Activated naive CD8-positive, alpha-beta T cell treated with anti-CD3 and anti-CD28 coated beads, Interleukin-2, amount 50 U/mL, for 24 hours (primary cell): ENCODE results near the gene FAT1.

Source experiments
- ATAC-seq: fragments of 150-1000 bp; cut with Tn5 transposase; one replicate; pipeline ENCODE4 v1.10.0; 2021
- DNase-seq: peaks from one replicate; pipeline ENCODE4 v3.0.0; 2021
- H3K27ac Mint-ChIP-seq: one replicate; pipeline ENCODE4 v1.8.0; 2021; ENCODE audit warnings: mild to moderate bottlenecking, mixed read lengths
- H3K27me3 Mint-ChIP-seq: one replicate; pipeline ENCODE4 v1.8.0; 2021; ENCODE audit warnings: mixed read lengths
- H3K36me3 Mint-ChIP-seq: one replicate; pipeline ENCODE4 v1.8.0; 2021; ENCODE audit warnings: low read depth, mixed read lengths
- H3K4me1 Mint-ChIP-seq: one replicate; pipeline ENCODE4 v1.8.0; 2021; ENCODE audit warnings: mixed read lengths
- H3K4me3 Mint-ChIP-seq: one replicate; pipeline ENCODE4 v1.8.0; 2021; ENCODE audit warnings: mild to moderate bottlenecking, moderate library complexity, mixed read lengths
- H3K9me3 Mint-ChIP-seq: one replicate; pipeline ENCODE4 v1.8.0; 2021; ENCODE audit warnings: mixed read lengths

The FAT1 gene

GRCh38 chr4:186701788-186702187 is 21.9 kb downstream of the FAT1 start:
- Mint-ChIP-seq H3K36me3 (no peaks in the 10 kb centered on the region), H3K27ac (no peak overlapping the region), H3K4me3 (no peak overlapping the region)

GRCh38 chr4:186701273-186701672 is 22.4 kb downstream of the FAT1 start:
- peaks cover 9% of the 10 kb centered on the region for H3K9me3 Mint-ChIP-seq

More at GRCh38 chr4:186701788-186702187, 21.9 kb downstream of the FAT1 start:
- peaks cover 9% of the 10 kb centered on the region for H3K9me3 Mint-ChIP-seq
- H3K4me1 Mint-ChIP-seq: no peaks in the 10 kb centered on the region
- ATAC-seq (no peak), DNase-seq (no peak)
- no peaks in the 10 kb centered on the region for H3K27me3 Mint-ChIP-seq

GRCh38 chr4:186700746-186701145 is 22.9 kb downstream of the FAT1 start:
- no peaks in the 10 kb centered on the region for H3K36me3 Mint-ChIP-seq
- H3K27me3 Mint-ChIP-seq: no peaks in the 10 kb centered on the region
- ATAC-seq (no peak), DNase-seq (no peak)
- no peaks in the 10 kb centered on the region for H3K4me1 Mint-ChIP-seq
- peaks cover 9% of the 10 kb centered on the region for H3K9me3 Mint-ChIP-seq
- H3K4me3 Mint-ChIP-seq: no peak overlapping the region
- no peak overlapping the region for H3K27ac Mint-ChIP-seq

More at GRCh38 chr4:186701273-186701672, 22.4 kb downstream of the FAT1 start:
- Mint-ChIP-seq H3K36me3 (no peaks in the 10 kb centered on the region), H3K4me3 (no peak overlapping the region), H3K27me3 (no peaks in the 10 kb centered on the region), H3K27ac (no peak overlapping the region), H3K4me1 (no peaks in the 10 kb centered on the region)
- no peak for ATAC-seq
- DNase-seq: no peak

GRCh38 chr4:186699881-186700397 is 23.7 kb downstream of the FAT1 start:
- ATAC-seq (no peak), DNase-seq (no peak)
- H3K4me1 Mint-ChIP-seq: no peaks in the 10 kb centered on the region

GRCh38 chr4:186699298-186699697 is 24.4 kb downstream of the FAT1 start:
- DNase-seq: no peak
- no peak for ATAC-seq
- H3K9me3 Mint-ChIP-seq: peaks cover 9% of the 10 kb centered on the region
- no peak overlapping the region for H3K4me3 Mint-ChIP-seq
- H3K4me1 Mint-ChIP-seq: no peaks in the 10 kb centered on the region
- no peaks in the 10 kb centered on the region for H3K36me3 Mint-ChIP-seq
- H3K27me3 Mint-ChIP-seq: no peaks in the 10 kb centered on the region
- H3K27ac Mint-ChIP-seq: no peak overlapping the region

More at GRCh38 chr4:186699881-186700397, 23.7 kb downstream of the FAT1 start:
- Mint-ChIP-seq H3K36me3 (no peaks in the 10 kb centered on the region), H3K27ac (no peak overlapping the region), H3K9me3 (peaks cover 9% of the 10 kb centered on the region), H3K27me3 (no peaks in the 10 kb centered on the region), H3K4me3 (no peak overlapping the region)

- no peak overlapping the region for H3K27ac Mint-ChIP-seq
- no peaks in the 10 kb centered on the region for H3K4me1 Mint-ChIP-seq
- no peaks in the 10 kb centered on the region for H3K36me3 Mint-ChIP-seq
- DNase-seq: no peak
- ATAC-seq: no peak
- peaks cover 9% of the 10 kb centered on the region for H3K9me3 Mint-ChIP-seq
- no peak overlapping the region for H3K4me3 Mint-ChIP-seq
- no peaks in the 10 kb centered on the region for H3K27me3 Mint-ChIP-seq
These were observed 25.1 kb downstream of the FAT1 start for GRCh38 chr4:186698525-186698924.

- no peaks in the 10 kb centered on the region for H3K27me3 Mint-ChIP-seq
- no peak overlapping the region for H3K27ac Mint-ChIP-seq
- no peaks in the 10 kb centered on the region for H3K36me3 Mint-ChIP-seq
- H3K4me1 Mint-ChIP-seq: no peaks in the 10 kb centered on the region
- H3K9me3 Mint-ChIP-seq: peaks cover 9% of the 10 kb centered on the region
- no peak overlapping the region for H3K4me3 Mint-ChIP-seq
- ATAC-seq (no peak), DNase-seq (no peak)
These were observed 25.6 kb downstream of the FAT1 start for GRCh38 chr4:186698028-186698427.

GRCh38 chr4:186695392-186695791 is 28.3 kb downstream of the FAT1 start:
- DNase-seq (no peak), ATAC-seq (no peak)
- Mint-ChIP-seq H3K4me3 (no peak overlapping the region), H3K36me3 (no peaks in the 10 kb centered on the region), H3K9me3 (peaks cover 14% of the 10 kb centered on the region), H3K27ac (no peak overlapping the region), H3K4me1 (no peaks in the 10 kb centered on the region), H3K27me3 (no peaks in the 10 kb centered on the region)

- DNase-seq: no peak
- Mint-ChIP-seq H3K9me3 (peaks cover 16% of the 10 kb centered on the region), H3K36me3 (no peaks in the 10 kb centered on the region), H3K27ac (no peak overlapping the region), H3K4me3 (no peak overlapping the region), H3K4me1 (no peaks in the 10 kb centered on the region), H3K27me3 (no peaks in the 10 kb centered on the region)
- ATAC-seq: no peak
These were observed 29.8 kb downstream of the FAT1 start for GRCh38 chr4:186693894-186694293.

GRCh38 chr4:186693159-186693815 is 30.4 kb downstream of the FAT1 start:
- DNase-seq (no peak), ATAC-seq (no peak)
- no peak overlapping the region for H3K4me3 Mint-ChIP-seq
- H3K27me3 Mint-ChIP-seq: no peaks in the 10 kb centered on the region
- H3K9me3 Mint-ChIP-seq: peaks cover 13% of the 10 kb centered on the region
- H3K27ac Mint-ChIP-seq: no peak overlapping the region
- no peaks in the 10 kb centered on the region for H3K36me3 Mint-ChIP-seq
- H3K4me1 Mint-ChIP-seq: no peaks in the 10 kb centered on the region

- Mint-ChIP-seq H3K4me1 (no peaks in the 10 kb centered on the region), H3K36me3 (no peaks in the 10 kb centered on the region), H3K27ac (no peak overlapping the region), H3K4me3 (no peak overlapping the region), H3K9me3 (peaks cover 11% of the 10 kb centered on the region), H3K27me3 (no peaks in the 10 kb centered on the region)
- no peak for DNase-seq
- no peak for ATAC-seq
These were observed 32.3 kb downstream of the FAT1 start for GRCh38 chr4:186691396-186691795.

GRCh38 chr4:186689476-186689875 is 34.2 kb downstream of the FAT1 start:
- ATAC-seq: no peak

GRCh38 chr4:186688150-186688943 is 35.3 kb downstream of the FAT1 start:
- no peaks in the 10 kb centered on the region for H3K27me3 Mint-ChIP-seq
- ATAC-seq: no peak

More at GRCh38 chr4:186689476-186689875, 34.2 kb downstream of the FAT1 start:
- no peaks in the 10 kb centered on the region for H3K36me3 Mint-ChIP-seq
- no peaks in the 10 kb centered on the region for H3K4me1 Mint-ChIP-seq
- peaks cover 11% of the 10 kb centered on the region for H3K9me3 Mint-ChIP-seq
- no peak overlapping the region for H3K4me3 Mint-ChIP-seq
- DNase-seq: no peak
- no peak overlapping the region for H3K27ac Mint-ChIP-seq
- H3K27me3 Mint-ChIP-seq: no peaks in the 10 kb centered on the region

GRCh38 chr4:186687265-186687664 is 36.4 kb downstream of the FAT1 start:
- Mint-ChIP-seq H3K27me3 (no peaks in the 10 kb centered on the region), H3K4me1 (no peaks in the 10 kb centered on the region), H3K36me3 (no peaks in the 10 kb centered on the region), H3K27ac (no peak overlapping the region), H3K9me3 (peaks cover 6% of the 10 kb centered on the region), H3K4me3 (no peak overlapping the region)
- DNase-seq (no peak), ATAC-seq (no peak)

More at GRCh38 chr4:186688150-186688943, 35.3 kb downstream of the FAT1 start:
- Mint-ChIP-seq H3K4me1 (no peaks in the 10 kb centered on the region), H3K9me3 (peaks cover 11% of the 10 kb centered on the region), H3K27ac (no peak overlapping the region), H3K4me3 (no peak overlapping the region), H3K36me3 (no peaks in the 10 kb centered on the region)
- DNase-seq: no peak

GRCh38 chr4:186685767-186686183 is 37.9 kb downstream of the FAT1 start:
- no peak for ATAC-seq
- Mint-ChIP-seq H3K27me3 (no peaks in the 10 kb centered on the region), H3K4me3 (no peak overlapping the region), H3K36me3 (no peaks in the 10 kb centered on the region), H3K9me3 (peaks cover 12% of the 10 kb centered on the region), H3K4me1 (no peaks in the 10 kb centered on the region), H3K27ac (no peak overlapping the region)
- no peak for DNase-seq
